ENCODE data around the gene TSPYL4. TPM values are rescaled to one million over a fixed set of nuclear protein-coding genes. Genes with fewer than 3 reads are reported as not detected.

Gene TSPYL4
- total RNA-seq, 1 donor from 2014 or later, result 72.1 TPM

- Mint-ChIP-seq H3K4me3 (ENCODE audit: low read depth) (no peak overlapping the region), H3K27ac (no peak overlapping the region), H3K27me3 (no peaks in the 10 kb centered on the region), H3K9me3 (ENCODE audit: low read depth) (peaks cover 30% of the 10 kb centered on the region), H3K4me1 (ENCODE audit: low read depth) (no peaks in the 10 kb centered on the region), H3K36me3 (ENCODE audit: insufficient read depth) (peaks cover 35% of the 10 kb centered on the region)
- no peak for DNase-seq (ENCODE audit: low spot score, unreplicated experiment)
- no peak for TF ChIP-seq CTCF (IDR thresholded peaks at IDR 0.05; ENCODE audit: unreplicated experiment)
These were observed 9.5 kb upstream of the TSPYL4 start for GRCh38 chr6:116263353-116263752.

DNA sequence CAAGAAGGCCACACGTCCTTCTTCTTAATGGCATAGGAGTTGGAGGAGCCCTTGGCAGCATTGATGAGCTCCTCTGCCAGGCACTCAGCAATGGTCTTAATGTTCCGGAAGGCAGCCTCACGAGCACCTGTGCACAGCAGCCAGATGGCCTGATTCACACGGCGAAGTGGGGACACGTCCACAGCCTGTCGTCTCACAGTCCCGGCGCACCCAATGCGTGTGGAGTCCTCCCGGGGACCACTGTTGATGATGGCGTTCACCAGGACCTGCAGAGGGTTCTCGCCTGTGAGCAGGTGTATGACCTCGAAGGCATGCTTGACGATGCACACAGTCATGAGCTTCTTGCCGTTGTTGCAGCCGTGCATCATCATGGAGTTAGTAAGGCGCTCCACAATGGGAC is 4.6 kb upstream of the TSPYL4 start:
- TF ChIP-seq CTCF (IDR thresholded peaks at IDR 0.05; ENCODE audit: unreplicated experiment), result no peak
- Mint-ChIP-seq H3K4me3 (ENCODE audit: low read depth) (no peak overlapping the region), H3K27ac (no peak overlapping the region), H3K36me3 (ENCODE audit: insufficient read depth) (peaks cover 27% of the 10 kb centered on the region), H3K27me3 (no peaks in the 10 kb centered on the region), H3K9me3 (ENCODE audit: low read depth) (peaks cover 25% of the 10 kb centered on the region), H3K4me1 (ENCODE audit: low read depth) (peaks cover 2% of the 10 kb centered on the region)
- DNase-seq (ENCODE audit: low spot score, unreplicated experiment), result no peak

GRCh38 chr6:116256694-116257093 is 2.8 kb upstream of the TSPYL4 start:
- Mint-ChIP-seq H3K36me3 (ENCODE audit: insufficient read depth) (peaks cover 19% of the 10 kb centered on the region), H3K4me1 (ENCODE audit: low read depth) (peaks cover 11% of the 10 kb centered on the region), H3K4me3 (ENCODE audit: low read depth) (no peak overlapping the region), H3K9me3 (ENCODE audit: low read depth) (peaks cover 11% of the 10 kb centered on the region), H3K27me3 (no peaks in the 10 kb centered on the region), H3K27ac (no peak overlapping the region)
- no peak for DNase-seq (ENCODE audit: low spot score, unreplicated experiment)
- TF ChIP-seq CTCF (IDR thresholded peaks at IDR 0.05; ENCODE audit: unreplicated experiment), result no peak

DNA sequence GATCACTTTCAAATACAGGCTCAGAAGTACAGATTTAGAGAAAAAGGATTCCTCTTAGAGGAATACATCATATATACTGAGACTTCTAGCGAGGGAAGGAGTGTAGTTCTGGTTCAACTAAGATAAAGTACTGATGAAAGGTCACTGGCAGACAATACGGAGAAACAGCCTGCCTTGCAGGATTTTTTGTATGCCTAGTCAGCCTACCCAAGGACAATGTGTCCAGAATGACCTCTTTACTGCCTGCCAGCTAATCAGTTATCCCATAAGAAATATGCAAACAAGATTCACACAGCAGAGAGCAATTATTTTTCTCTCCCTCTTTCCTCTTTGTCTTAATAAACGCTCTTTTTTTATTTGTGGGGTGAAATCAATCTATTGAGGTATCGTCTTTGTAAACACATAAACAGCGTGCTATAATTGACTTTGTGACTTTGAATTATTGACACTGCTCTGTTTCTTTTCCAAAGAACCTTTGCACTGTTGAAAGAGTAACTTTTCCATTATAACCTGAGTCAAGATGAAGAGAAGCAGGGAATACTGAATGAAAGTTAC is 1.4 kb upstream of the TSPYL4 start:
- no peaks in the 10 kb centered on the region for H3K27me3 Mint-ChIP-seq
- H3K4me3 Mint-ChIP-seq (ENCODE audit: low read depth), result no peak overlapping the region
- DNase-seq (ENCODE audit: low spot score, unreplicated experiment), result no peak
- no peak for TF ChIP-seq CTCF (IDR thresholded peaks at IDR 0.05; ENCODE audit: unreplicated experiment)
- peaks cover 23% of the 10 kb centered on the region for H3K4me1 Mint-ChIP-seq (ENCODE audit: low read depth)
- H3K27ac Mint-ChIP-seq, result no peak overlapping the region
- H3K9me3 Mint-ChIP-seq (ENCODE audit: low read depth), result peaks cover 2% of the 10 kb centered on the region
- peaks cover 13% of the 10 kb centered on the region for H3K36me3 Mint-ChIP-seq (ENCODE audit: insufficient read depth)

DNA sequence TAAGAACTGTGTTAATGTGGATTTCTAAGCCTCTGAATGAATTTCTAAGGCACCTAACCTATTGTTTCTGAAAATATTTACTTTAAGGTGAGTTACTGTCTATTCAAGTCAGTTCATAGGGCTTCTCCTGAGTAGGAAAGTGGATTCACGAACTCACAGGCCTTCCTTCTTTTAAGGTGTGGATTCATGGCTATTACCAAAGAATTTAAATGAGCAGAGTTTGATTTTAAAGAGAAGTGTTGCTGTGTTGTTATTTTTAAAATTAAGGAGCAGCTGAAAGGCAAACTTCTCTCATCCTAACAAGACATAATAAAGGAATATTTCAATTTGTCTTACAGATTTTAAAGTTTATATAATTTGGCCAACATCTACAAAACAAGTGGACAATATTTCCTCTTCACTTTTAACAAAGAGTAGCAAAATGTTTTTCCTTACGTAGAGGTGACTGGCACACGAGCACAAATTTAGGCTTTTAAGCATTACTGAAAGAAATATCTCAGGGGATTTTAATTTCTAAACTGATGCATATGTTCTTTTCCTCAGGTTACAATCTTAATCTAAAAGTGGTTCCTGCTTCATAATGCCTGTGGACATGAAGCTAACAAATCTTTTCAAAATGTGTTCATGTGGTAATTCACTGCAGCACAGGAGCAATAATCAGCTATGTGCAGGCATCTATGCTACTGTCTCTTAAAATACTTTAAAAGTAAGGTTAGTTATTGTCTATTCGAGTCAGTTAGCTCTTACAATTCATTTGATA is 602 bp upstream of the TSPYL4 start:
- Mint-ChIP-seq H3K4me3 (ENCODE audit: low read depth) (no peak overlapping the region), H3K4me1 (ENCODE audit: low read depth) (peaks cover 28% of the 10 kb centered on the region), H3K27ac (no peak overlapping the region), H3K27me3 (no peaks in the 10 kb centered on the region), H3K36me3 (ENCODE audit: insufficient read depth) (peaks cover 8% of the 10 kb centered on the region), H3K9me3 (ENCODE audit: low read depth) (no peaks in the 10 kb centered on the region)
- no peak for DNase-seq (ENCODE audit: low spot score, unreplicated experiment)
- no peak for TF ChIP-seq CTCF (IDR thresholded peaks at IDR 0.05; ENCODE audit: unreplicated experiment)
